ENCODE measurements around the gene SGIP1. TPM values are rescaled to one million over a fixed set of nuclear protein-coding genes. Genes with fewer than 3 reads are reported as not detected.
"Not testable (repeated sequence)": the region's sequence is repeated elsewhere in the genome, so short reads cannot be mapped to it uniquely, and the experiment has no call there.

SGIP1 gene
- total and polyA plus RNA-seq, 2 experiments from 2014 or later = 2.4 to 6.1 TPM

DNA sequence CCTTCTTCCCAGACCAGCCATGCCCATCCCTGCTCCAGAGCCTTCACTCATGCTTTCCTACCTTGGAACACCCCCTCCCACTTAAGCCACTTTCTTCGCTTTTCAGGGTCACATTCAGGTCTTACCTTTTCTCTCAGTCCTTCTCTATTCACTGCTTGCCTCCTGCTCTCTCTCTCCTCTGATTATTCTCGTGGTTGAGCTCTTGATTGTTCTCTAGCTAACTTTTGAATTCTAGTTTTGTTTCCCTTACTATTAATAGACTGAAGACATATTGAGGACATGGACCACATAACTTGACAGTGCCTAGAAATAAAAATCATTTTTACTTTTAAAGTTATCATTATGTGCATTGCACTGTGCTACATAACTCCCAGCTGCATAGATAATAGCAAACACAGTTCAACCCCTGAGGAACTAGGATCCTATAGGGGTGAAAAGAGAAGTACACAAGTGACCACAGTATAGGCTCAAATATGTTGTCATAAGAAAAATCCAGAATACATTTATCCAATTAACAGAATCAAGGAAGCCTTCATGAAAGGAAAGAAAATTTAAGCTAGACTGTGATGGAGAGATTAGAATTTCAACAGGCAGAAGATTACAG lies 245.6 kb downstream of the SGIP1 start (continued):
- no peak for TF ChIP-seq EZH2phosphoT487 (IDR thresholded peaks at IDR 0.05; ENCODE audit: unreplicated experiment)
- TF ChIP-seq ZNF114 (CRISPR knock-in tag; IDR thresholded peaks at IDR 0.05) = no peak
- no peak for TF ChIP-seq CREB1 (CRISPR knock-in tag; IDR thresholded peaks at IDR 0.05; ENCODE audit: low read depth)
- TF ChIP-seq EZH2 (IDR thresholded peaks at IDR 0.05; ENCODE audit: low read depth, unreplicated experiment) = no peak
- TF ChIP-seq, protein P1, sequence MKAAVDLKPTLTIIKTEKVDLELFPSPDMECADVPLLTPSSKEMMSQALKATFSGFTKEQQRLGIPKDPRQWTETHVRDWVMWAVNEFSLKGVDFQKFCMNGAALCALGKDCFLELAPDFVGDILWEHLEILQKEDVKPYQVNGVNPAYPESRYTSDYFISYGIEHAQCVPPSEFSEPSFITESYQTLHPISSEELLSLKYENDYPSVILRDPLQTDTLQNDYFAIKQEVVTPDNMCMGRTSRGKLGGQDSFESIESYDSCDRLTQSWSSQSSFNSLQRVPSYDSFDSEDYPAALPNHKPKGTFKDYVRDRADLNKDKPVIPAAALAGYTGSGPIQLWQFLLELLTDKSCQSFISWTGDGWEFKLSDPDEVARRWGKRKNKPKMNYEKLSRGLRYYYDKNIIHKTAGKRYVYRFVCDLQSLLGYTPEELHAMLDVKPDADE (IDR thresholded peaks at IDR 0.05) = no peak
- TF ChIP-seq POLR2AphosphoS5 (IDR thresholded peaks at IDR 0.05; ENCODE audit: low read depth) = no peak
- no peak for TF ChIP-seq NANOG (IDR thresholded peaks at IDR 0.05; ENCODE audit: borderline replicate concordance)
- TF ChIP-seq JUNB (IDR thresholded peaks at IDR 0.05; ENCODE audit: unreplicated experiment) = no peak
- TF ChIP-seq ZNF331 (CRISPR knock-in tag; IDR thresholded peaks at IDR 0.05; ENCODE audit: low read depth) = no peak
- TF ChIP-seq STAT1 (IDR thresholded peaks at IDR 0.05; ENCODE audit: unreplicated experiment) = no peak

DNA sequence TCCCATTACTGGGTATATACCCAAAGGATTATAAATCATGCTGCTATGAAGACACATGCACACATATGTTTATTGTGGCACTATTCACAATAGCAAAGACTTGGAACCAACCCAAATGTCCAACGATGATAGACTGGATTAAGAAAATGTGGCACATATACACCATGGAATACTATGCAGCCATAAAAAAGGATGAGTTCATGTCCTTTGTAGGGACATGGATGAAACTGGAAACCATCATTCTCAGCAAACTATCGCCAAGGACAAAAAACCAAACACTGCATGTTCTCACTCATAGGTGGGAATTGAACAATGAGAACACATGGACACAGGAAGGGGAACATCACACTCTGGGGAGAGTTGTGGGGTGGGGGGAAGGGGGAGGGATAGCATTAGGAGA lies 251.8 kb downstream of the SGIP1 start:
- not testable (repeated sequence) for H3K27ac ChIP-seq (ENCODE audit: low read depth); H4K20me1 ChIP-seq (replicated peaks; ENCODE audit: insufficient read depth); H3K36me3 ChIP-seq (ENCODE audit: insufficient read depth); H2AFZ ChIP-seq; H3K27me3 Mint-ChIP-seq (ENCODE audit: insufficient read depth, low read depth, poor library complexity); ATAC-seq; H3K4me1 ChIP-seq (ENCODE audit: insufficient read depth); H3K27ac Mint-ChIP-seq; H3K27me3 ChIP-seq (ENCODE audit: insufficient read depth); H3K79me2 ChIP-seq (replicated peaks; ENCODE audit: insufficient read depth); H3K4me3 ChIP-seq; H3K4me2 ChIP-seq; H3F3A ChIP-seq (replicated peaks; ENCODE audit: low read depth); H3K36me3 Mint-ChIP-seq (ENCODE audit: low read depth); H3K9me2 ChIP-seq (ENCODE audit: insufficient read depth); DNase-seq (ENCODE audit: low spot score); H3K4me3 Mint-ChIP-seq; H3K4me1 Mint-ChIP-seq
- peaks cover 20% of the 10 kb centered on the region for H3K9me3 Mint-ChIP-seq

DNA sequence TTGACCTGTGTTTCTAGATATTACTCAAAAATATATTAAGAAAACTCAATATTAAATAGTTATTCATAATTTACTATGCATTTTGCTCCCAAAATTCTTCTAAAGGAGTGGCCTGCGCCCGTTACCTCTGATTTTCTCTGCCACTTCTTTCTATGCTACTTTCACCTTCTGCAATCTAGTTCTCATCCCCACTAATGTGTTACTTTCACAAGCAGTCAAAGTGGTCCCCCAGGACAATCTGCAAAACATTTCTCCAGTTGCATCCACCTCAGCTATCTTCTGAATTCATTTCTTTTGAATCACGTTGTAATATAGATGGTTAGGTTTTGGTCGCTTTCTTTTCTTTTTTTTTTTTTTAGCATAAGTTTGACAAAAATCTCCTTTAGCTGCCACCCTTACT lies 253.7 kb downstream of the SGIP1 start:
- H3K27me3 ChIP-seq (ENCODE audit: insufficient read depth) = no peaks in the 10 kb centered on the region
- H3K79me2 ChIP-seq (replicated peaks; ENCODE audit: insufficient read depth) = no peaks in the 10 kb centered on the region
- Mint-ChIP-seq H3K9me3 (peaks cover 4% of the 10 kb centered on the region; the same call in 2 of the 3 replicates), H3K36me3 (ENCODE audit: low read depth) (no peaks in the 10 kb centered on the region), H3K27me3 (ENCODE audit: insufficient read depth, low read depth, poor library complexity) (no peaks in the 10 kb centered on the region), H3K4me3 (no peak overlapping the region), H3K4me1 (peaks cover 6% of the 10 kb centered on the region; the same call in 2 of the 3 replicates), H3K27ac (no peak overlapping the region)
- H3K4me2 ChIP-seq = no peak overlapping the region
- H3K27ac ChIP-seq (ENCODE audit: low read depth) = no peak overlapping the region
- DNase-seq (ENCODE audit: low spot score) = no peak
- no peak overlapping the region for H3K4me3 ChIP-seq
- no peak overlapping the region for H2AFZ ChIP-seq
- no peak for ATAC-seq
- H4K20me1 ChIP-seq (replicated peaks; ENCODE audit: insufficient read depth) = no peaks in the 10 kb centered on the region
- no peaks in the 10 kb centered on the region for H3K4me1 ChIP-seq (ENCODE audit: insufficient read depth)
- H3K36me3 ChIP-seq (ENCODE audit: insufficient read depth) = no peaks in the 10 kb centered on the region
- no peaks in the 10 kb centered on the region for H3K9me2 ChIP-seq (ENCODE audit: insufficient read depth)
- H3F3A ChIP-seq (replicated peaks; ENCODE audit: low read depth) = no peaks in the 10 kb centered on the region
- TF ChIP-seq CREB1 (CRISPR knock-in tag; IDR thresholded peaks at IDR 0.05; ENCODE audit: low read depth) = no peak
- TF ChIP-seq ZNF114 (CRISPR knock-in tag; IDR thresholded peaks at IDR 0.05) = no peak
- no peak for TF ChIP-seq POLR2AphosphoS5 (IDR thresholded peaks at IDR 0.05; ENCODE audit: low read depth)
- no peak for TF ChIP-seq EZH2 (IDR thresholded peaks at IDR 0.05; ENCODE audit: low read depth, unreplicated experiment)
- no peak for TF ChIP-seq ZNF331 (CRISPR knock-in tag; IDR thresholded peaks at IDR 0.05; ENCODE audit: low read depth)
- TF ChIP-seq, protein P2, sequence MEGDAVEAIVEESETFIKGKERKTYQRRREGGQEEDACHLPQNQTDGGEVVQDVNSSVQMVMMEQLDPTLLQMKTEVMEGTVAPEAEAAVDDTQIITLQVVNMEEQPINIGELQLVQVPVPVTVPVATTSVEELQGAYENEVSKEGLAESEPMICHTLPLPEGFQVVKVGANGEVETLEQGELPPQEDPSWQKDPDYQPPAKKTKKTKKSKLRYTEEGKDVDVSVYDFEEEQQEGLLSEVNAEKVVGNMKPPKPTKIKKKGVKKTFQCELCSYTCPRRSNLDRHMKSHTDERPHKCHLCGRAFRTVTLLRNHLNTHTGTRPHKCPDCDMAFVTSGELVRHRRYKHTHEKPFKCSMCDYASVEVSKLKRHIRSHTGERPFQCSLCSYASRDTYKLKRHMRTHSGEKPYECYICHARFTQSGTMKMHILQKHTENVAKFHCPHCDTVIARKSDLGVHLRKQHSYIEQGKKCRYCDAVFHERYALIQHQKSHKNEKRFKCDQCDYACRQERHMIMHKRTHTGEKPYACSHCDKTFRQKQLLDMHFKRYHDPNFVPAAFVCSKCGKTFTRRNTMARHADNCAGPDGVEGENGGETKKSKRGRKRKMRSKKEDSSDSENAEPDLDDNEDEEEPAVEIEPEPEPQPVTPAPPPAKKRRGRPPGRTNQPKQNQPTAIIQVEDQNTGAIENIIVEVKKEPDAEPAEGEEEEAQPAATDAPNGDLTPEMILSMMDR (conservative IDR thresholded peaks at IDR 0.05; ENCODE audit: low read depth in 2 of 2) = no peak
- TF ChIP-seq NANOG (IDR thresholded peaks at IDR 0.05; ENCODE audit: borderline replicate concordance) = no peak
- TF ChIP-seq STAT1 (IDR thresholded peaks at IDR 0.05; ENCODE audit: unreplicated experiment) = no peak
- TF ChIP-seq, protein P1 (IDR thresholded peaks at IDR 0.05) = no peak

Measured in GM23338 (cell line).